H9 (cell line): ENCODE data around the gene PLA2G2C. TPM values are rescaled to one million over a fixed set of nuclear protein-coding genes. Genes with fewer than 3 reads are reported as not detected.

ENCODE experiments used
- DNase-seq: peaks from one replicate; pipeline ENCODE4 v3.0.0-alpha.2; 2017
- H2AFZ ChIP-seq: one replicate; pipeline ENCODE4 v1.6.1; 2013; ENCODE audit warnings: mild to moderate bottlenecking, low read length, control low read depth, moderate library complexity
- H2AK5ac ChIP-seq: 2 replicates; pipeline ENCODE4 v1.6.1; 2013; ENCODE audit warnings: low read length, control low read depth, mixed read lengths; ENCODE audit not compliant: insufficient read length
- H2BK120ac ChIP-seq: one replicate; pipeline ENCODE4 v1.6.1; 2013; ENCODE audit warnings: low read depth, mild to moderate bottlenecking, low read length, control low read depth, inconsistent platforms; ENCODE audit not compliant: poor library complexity, severe bottlenecking
- H2BK12ac ChIP-seq: 2 replicates; pipeline ENCODE4 v1.6.1; 2013; ENCODE audit warnings: low read length, control low read depth, mixed read lengths, low read depth; ENCODE audit not compliant: insufficient read length
- H2BK15ac ChIP-seq: 2 replicates; pipeline ENCODE4 v1.6.1; 2013; ENCODE audit warnings: low read depth, low read length, control low read depth
- H2BK20ac ChIP-seq: one replicate; pipeline ENCODE4 v1.6.1; 2013; ENCODE audit warnings: low read depth, mild to moderate bottlenecking, low read length, control low read depth, inconsistent platforms; ENCODE audit not compliant: poor library complexity, severe bottlenecking
- H2BK5ac ChIP-seq: 2 replicates; pipeline ENCODE4 v1.6.1; 2013; ENCODE audit warnings: low read length, control low read depth, mixed read lengths; ENCODE audit not compliant: insufficient read length
- H3K14ac ChIP-seq: 2 replicates; pipeline ENCODE4 v1.6.1; 2013; ENCODE audit warnings: low read length, control low read depth; ENCODE audit not compliant: insufficient read depth
- H3K18ac ChIP-seq: 2 replicates; pipeline ENCODE4 v1.6.1; 2013; ENCODE audit warnings: low read depth, mild to moderate bottlenecking, mixed read lengths, low read length, control low read depth; ENCODE audit not compliant: insufficient read length
- H3K23ac ChIP-seq: 2 replicates; pipeline ENCODE4 v1.6.1; 2013; ENCODE audit warnings: low read length, control low read depth, mixed read lengths, low read depth; ENCODE audit not compliant: insufficient read length
- H3K23me2 ChIP-seq: 2 replicates; pipeline ENCODE4 v1.6.1; 2013; ENCODE audit warnings: low read depth, mild to moderate bottlenecking, mixed read lengths, low read length, control low read depth; ENCODE audit not compliant: insufficient read length, poor library complexity, severe bottlenecking
- H3K27ac ChIP-seq: 2 replicates; pipeline ENCODE4 v1.5.1; 2013; ENCODE audit warnings: low read length, control low read depth, mixed read lengths, low read depth; ENCODE audit not compliant: insufficient read length
- H3K27me3 ChIP-seq: 2 replicates; pipeline ENCODE4 v1.6.1; 2013; ENCODE audit warnings: low read length, control low read depth, inconsistent platforms; ENCODE audit not compliant: insufficient read depth
- H3K4ac ChIP-seq: 2 replicates; pipeline ENCODE4 v1.6.1; 2013; ENCODE audit warnings: low read depth, mild to moderate bottlenecking, control low read depth, inconsistent platforms, low read length, moderate library complexity
- H3K4me1 ChIP-seq: 2 replicates; pipeline ENCODE4 v1.6.1; 2013; ENCODE audit warnings: low read length, control low read depth, inconsistent platforms; ENCODE audit not compliant: insufficient read depth
- H3K4me2 ChIP-seq: 2 replicates; pipeline ENCODE4 v1.6.1; 2013; ENCODE audit warnings: low read length, control low read depth, mixed read lengths; ENCODE audit not compliant: insufficient read length, insufficient read depth
- H3K56ac ChIP-seq: 2 replicates; pipeline ENCODE4 v1.6.1; 2013; ENCODE audit warnings: low read depth, mild to moderate bottlenecking, mixed read lengths, low read length, control low read depth; ENCODE audit not compliant: insufficient read length
- H3K79me1 ChIP-seq: 2 replicates; pipeline ENCODE4 v1.6.1; 2013; ENCODE audit warnings: low read depth, mild to moderate bottlenecking, moderate library complexity, low read length, control low read depth, inconsistent platforms; ENCODE audit not compliant: insufficient read depth, poor library complexity, severe bottlenecking
- H3K79me2 ChIP-seq: 2 replicates; pipeline ENCODE4 v1.6.1; 2013; ENCODE audit warnings: low read length, control low read depth, inconsistent platforms; ENCODE audit not compliant: insufficient read depth
- H3K9ac ChIP-seq: 2 replicates; pipeline ENCODE4 v1.6.1; 2013; ENCODE audit warnings: low read length, control low read depth, mixed read lengths; ENCODE audit not compliant: insufficient read length; ENCODE audit errors: extremely low read depth
- H3K9me3 ChIP-seq: one replicate; pipeline ENCODE4 v1.6.1; 2013; ENCODE audit warnings: low read depth, low read length, inconsistent platforms; ENCODE audit not compliant: control insufficient read depth
- H3T11ph ChIP-seq: one replicate; pipeline ENCODE4 v1.6.1; 2013; ENCODE audit warnings: mild to moderate bottlenecking, low read length, control low read depth, inconsistent platforms
- H4K20me1 ChIP-seq: one replicate; pipeline ENCODE4 v1.6.1; 2013; ENCODE audit not compliant: control insufficient read depth, insufficient read length, insufficient read depth
- H4K5ac ChIP-seq: 2 replicates; pipeline ENCODE4 v1.6.1; 2013; ENCODE audit warnings: low read depth, mild to moderate bottlenecking, mixed read lengths, low read length, control low read depth; ENCODE audit not compliant: insufficient read length
- H4K8ac ChIP-seq: replicated peaks from 2 replicates; pipeline ENCODE4 v1.6.1; 2013; ENCODE audit warnings: low read length, control low read depth, mixed read lengths, low read depth; ENCODE audit not compliant: insufficient read length
- H4K91ac ChIP-seq: 2 replicates; pipeline ENCODE4 v1.6.1; 2013; ENCODE audit warnings: low read depth, mild to moderate bottlenecking, moderate library complexity, mixed read lengths, low read length, control low read depth; ENCODE audit not compliant: insufficient read length
- H3K27ac Mint-ChIP-seq, 3 experiments: 2 replicates in 2 of 3; 3 replicates in 1 of 3; pipeline ENCODE4 v1.8.0; 2020 to 2021; ENCODE audit warnings: mixed read lengths in 3 of 3, mild to moderate bottlenecking in 1 of 3, moderate library complexity in 1 of 3
- H3K27me3 Mint-ChIP-seq: 2 replicates; pipeline ENCODE4 v1.8.0; 2021; ENCODE audit warnings: low read depth, mild to moderate bottlenecking, moderate library complexity, mixed read lengths
- H3K36me3 Mint-ChIP-seq, 3 experiments: 2 replicates in 2 of 3; 3 replicates in 1 of 3; pipeline ENCODE4 v1.8.0; 2020 to 2021; ENCODE audit warnings: low read depth in 3 of 3, mixed read lengths in 3 of 3; ENCODE audit not compliant: insufficient read depth in 1 of 3
- H3K4me1 Mint-ChIP-seq, 2 experiments: 2 replicates each; pipeline ENCODE4 v1.8.0; 2020; ENCODE audit warnings: mixed read lengths in 2 of 2
- H3K4me3 Mint-ChIP-seq, 2 experiments: 2 replicates in 1 of 2; 3 replicates in 1 of 2; pipeline ENCODE4 v1.8.0; 2020 to 2021; ENCODE audit warnings: mild to moderate bottlenecking in 2 of 2, mixed read lengths in 2 of 2, moderate library complexity in 1 of 2
- H3K9me3 Mint-ChIP-seq, 2 experiments: 2 replicates in 1 of 2; 3 replicates in 1 of 2; pipeline ENCODE4 v1.8.0; 2020; ENCODE audit warnings: mild to moderate bottlenecking in 2 of 2, mixed read lengths in 2 of 2, moderate library complexity in 1 of 2
- WGBS: extraction: QIAGEN DNeasy Blood & Tissue Kit; methylation state at CpG from one replicate; pipeline ENCODE4 v1.1.7; 2013; ENCODE audit warnings: missing lambda C conversion rate, low lambda C conversion rate, mixed read lengths; ENCODE audit not compliant: insufficient read length; ENCODE audit errors: extremely low coverage; 5-methylcytosine and 5-hydroxymethylcytosine counted together
- total RNA-seq: library from RNA; stranded (reverse); gene quantifications from 2 replicates; pipeline ENCODE4 v1.2.1, GENCODE V29; 2021
- TF ChIP-seq, protein P1 (sequence below): fragments of 200-600 bp; sonication (generic); conservative IDR thresholded peaks from 3 replicates; pipeline ENCODE4 v1.8.0; 2021; ENCODE audit warnings: antibody characterized with exemption, mild to moderate bottlenecking

The PLA2G2C gene
- total RNA-seq, 1 experiment from 2014 or later, result not detected

DNA sequence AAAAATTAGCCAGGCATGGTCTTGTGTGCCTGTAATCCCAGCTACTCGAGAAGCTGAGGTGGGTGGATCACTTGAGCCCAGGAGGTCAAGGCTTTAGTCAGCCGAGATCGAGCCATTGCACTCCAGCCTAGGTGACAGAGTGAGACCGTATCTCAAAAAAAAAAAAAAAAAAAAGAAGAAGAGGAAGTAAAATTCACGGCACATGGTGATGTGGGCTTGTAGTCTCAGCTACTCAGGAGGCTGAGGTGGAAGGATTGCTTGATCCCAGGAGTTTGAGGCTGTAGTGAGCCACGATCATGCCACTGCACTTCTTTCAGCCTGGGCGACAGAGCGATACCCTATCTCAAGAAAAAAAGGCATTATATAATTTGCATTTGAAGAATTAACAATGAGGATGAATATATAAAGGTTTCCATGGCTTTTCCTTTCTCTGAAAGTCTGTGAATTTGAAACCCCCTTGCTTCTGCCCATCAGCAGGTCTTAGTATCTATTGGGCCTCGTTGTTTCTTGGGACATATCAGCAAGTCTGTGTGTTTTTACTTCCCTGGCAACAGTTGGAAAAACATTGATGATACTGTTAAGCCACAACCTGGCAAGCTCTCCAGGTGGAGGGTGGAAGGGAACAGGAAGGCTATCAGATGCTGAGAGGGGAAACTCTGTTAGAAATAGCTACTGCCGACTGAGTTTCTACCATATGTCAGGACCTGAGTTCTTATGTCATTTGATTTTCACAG lies 62.4 kb downstream of the PLA2G2C start:
- Histone ChIP-seq H4K8ac (no peak overlapping the region), H2BK12ac (no peak overlapping the region), H3K9ac (no peak overlapping the region), H4K20me1 (no peaks in the 10 kb centered on the region), H3K23me2 (no peaks in the 10 kb centered on the region), H3K4ac (no peak overlapping the region), H3K14ac (no peak overlapping the region), H2BK5ac (no peak overlapping the region), H3K4me2 (no peak overlapping the region), H2BK15ac (no peak overlapping the region), H3K27me3 (no peaks in the 10 kb centered on the region; the same call in 1 of the 2 replicates), H3K9me3 (no peaks in the 10 kb centered on the region), H2BK20ac (no peak overlapping the region), H3K79me1 (no peaks in the 10 kb centered on the region), H4K5ac (no peak overlapping the region), H2AK5ac (no peak overlapping the region), H2AFZ (no peak overlapping the region), H3K79me2 (no peaks in the 10 kb centered on the region), H3K27ac (no peak overlapping the region), H3K23ac (no peak overlapping the region), H4K91ac (no peak overlapping the region), H2BK120ac (peak overlapping the region; percentile 16), H3T11ph (no peak overlapping the region), H3K4me1 (no peaks in the 10 kb centered on the region), H3K18ac (no peak overlapping the region), H3K56ac (no peak overlapping the region)
- peaks cover 17% of the 10 kb centered on the region for H3K27me3 Mint-ChIP-seq
- no peaks in the 10 kb centered on the region for H3K36me3 Mint-ChIP-seq
- TF ChIP-seq, protein P1, sequence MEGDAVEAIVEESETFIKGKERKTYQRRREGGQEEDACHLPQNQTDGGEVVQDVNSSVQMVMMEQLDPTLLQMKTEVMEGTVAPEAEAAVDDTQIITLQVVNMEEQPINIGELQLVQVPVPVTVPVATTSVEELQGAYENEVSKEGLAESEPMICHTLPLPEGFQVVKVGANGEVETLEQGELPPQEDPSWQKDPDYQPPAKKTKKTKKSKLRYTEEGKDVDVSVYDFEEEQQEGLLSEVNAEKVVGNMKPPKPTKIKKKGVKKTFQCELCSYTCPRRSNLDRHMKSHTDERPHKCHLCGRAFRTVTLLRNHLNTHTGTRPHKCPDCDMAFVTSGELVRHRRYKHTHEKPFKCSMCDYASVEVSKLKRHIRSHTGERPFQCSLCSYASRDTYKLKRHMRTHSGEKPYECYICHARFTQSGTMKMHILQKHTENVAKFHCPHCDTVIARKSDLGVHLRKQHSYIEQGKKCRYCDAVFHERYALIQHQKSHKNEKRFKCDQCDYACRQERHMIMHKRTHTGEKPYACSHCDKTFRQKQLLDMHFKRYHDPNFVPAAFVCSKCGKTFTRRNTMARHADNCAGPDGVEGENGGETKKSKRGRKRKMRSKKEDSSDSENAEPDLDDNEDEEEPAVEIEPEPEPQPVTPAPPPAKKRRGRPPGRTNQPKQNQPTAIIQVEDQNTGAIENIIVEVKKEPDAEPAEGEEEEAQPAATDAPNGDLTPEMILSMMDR, result no peak
- no peak overlapping the region for H3K4me3 Mint-ChIP-seq
- H3K27ac Mint-ChIP-seq, result no peak overlapping the region
- no CpG with 5 or more reads among the region's 10 CpGs for WGBS
- H3K4me1 Mint-ChIP-seq, result peaks cover 4% of the 10 kb centered on the region in 2 experiments; a peak in 3 of 4 replicates
- H3K9me3 Mint-ChIP-seq, result peaks cover 0 to 3% of the 10 kb centered on the region in 2 experiments; a peak in 2 of 5 replicates
- DNase-seq, result no peak
